ENCODE results near the gene PRRC2B.
A peak's percentile ranks its signal among the peaks of the same experiment; 100 is the strongest.

PRRC2B gene

DNA sequence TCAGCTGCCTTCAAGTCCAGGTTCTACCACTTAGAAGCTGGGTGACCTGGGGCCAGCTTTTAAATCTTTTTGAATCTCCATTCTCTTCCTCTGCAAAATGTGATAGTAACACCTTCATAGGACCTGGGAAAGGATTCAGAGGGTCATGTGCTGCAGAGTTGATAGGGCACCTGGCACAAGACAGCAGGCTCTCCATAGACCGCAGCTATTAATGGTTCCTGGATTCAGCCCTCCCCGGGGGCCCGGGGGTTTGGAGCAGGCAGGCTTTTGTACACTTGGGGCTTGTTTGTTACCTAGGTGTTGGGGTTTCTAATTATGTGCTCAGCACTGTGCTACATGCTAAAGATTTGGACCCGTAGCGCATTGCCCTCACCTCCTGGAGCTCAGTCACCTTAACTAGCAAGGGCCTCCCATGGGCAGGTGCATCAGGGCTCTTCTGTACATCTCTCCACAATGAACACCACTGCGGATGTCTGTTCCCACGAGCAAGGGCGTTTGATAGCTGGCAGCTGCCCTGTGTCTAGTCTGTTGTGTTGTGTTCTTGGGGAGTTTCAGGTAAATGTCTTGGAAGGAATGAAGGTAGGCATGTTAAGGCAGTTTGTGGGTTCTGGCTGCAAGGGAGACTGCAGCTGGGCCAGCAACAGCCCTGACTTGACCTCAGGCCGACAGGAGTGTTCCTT, 12.1 kb downstream of the PRRC2B start:
- no peak for DNase-seq (ENCODE audit: extremely low read depth, low read depth)

DNA sequence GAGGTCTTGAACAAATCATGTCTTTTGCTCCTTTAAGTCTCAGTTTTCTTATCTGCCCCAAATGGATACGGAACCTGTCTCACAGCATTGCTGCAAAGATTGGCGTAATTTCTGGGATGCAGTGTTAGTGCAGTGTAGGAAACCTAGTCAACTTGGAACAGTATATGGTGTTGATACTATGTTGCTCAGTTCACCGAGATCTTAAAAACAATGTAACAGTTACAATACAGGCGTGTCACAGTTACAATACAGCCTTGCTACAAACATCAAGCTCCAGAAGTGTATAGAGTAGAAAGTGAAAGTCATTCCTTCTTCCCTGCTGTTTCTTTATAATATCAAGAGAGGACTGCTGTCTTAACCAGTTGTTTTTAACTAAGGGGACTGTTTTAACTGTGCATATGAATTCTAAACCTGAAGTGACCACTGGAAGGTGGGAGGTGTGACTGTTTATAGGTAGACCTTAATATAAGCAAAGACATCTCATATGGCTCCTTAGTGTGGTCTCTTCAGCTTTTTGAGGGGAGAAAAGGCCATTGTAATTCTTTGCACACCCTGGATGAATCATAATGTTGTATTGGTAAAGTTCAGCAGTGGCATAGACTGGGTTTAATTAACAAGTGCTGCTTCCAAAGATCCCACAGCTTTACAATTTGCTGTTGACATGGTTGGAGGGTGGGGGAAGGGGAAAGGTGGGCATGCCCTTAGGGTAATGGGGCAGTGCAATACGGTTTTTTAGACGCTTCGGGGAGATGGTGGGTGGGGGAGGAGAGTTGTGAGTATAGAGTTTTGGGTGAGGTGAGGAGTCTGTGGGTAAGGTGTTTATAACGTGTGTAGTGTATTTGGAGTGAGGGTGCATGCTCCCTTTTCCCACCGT, 12.9 kb downstream of the PRRC2B start:
- no peak for DNase-seq (ENCODE audit: extremely low read depth, low read depth)
- TF ChIP-seq, protein P1, sequence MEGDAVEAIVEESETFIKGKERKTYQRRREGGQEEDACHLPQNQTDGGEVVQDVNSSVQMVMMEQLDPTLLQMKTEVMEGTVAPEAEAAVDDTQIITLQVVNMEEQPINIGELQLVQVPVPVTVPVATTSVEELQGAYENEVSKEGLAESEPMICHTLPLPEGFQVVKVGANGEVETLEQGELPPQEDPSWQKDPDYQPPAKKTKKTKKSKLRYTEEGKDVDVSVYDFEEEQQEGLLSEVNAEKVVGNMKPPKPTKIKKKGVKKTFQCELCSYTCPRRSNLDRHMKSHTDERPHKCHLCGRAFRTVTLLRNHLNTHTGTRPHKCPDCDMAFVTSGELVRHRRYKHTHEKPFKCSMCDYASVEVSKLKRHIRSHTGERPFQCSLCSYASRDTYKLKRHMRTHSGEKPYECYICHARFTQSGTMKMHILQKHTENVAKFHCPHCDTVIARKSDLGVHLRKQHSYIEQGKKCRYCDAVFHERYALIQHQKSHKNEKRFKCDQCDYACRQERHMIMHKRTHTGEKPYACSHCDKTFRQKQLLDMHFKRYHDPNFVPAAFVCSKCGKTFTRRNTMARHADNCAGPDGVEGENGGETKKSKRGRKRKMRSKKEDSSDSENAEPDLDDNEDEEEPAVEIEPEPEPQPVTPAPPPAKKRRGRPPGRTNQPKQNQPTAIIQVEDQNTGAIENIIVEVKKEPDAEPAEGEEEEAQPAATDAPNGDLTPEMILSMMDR (IDR thresholded peaks at IDR 0.05; ENCODE audit: low read depth, low read length): no peak

More for the DNA sequence above, 12.1 kb downstream of the PRRC2B start:
- TF ChIP-seq, protein P1 (IDR thresholded peaks at IDR 0.05; ENCODE audit: low read depth, low read length): no peak

DNA sequence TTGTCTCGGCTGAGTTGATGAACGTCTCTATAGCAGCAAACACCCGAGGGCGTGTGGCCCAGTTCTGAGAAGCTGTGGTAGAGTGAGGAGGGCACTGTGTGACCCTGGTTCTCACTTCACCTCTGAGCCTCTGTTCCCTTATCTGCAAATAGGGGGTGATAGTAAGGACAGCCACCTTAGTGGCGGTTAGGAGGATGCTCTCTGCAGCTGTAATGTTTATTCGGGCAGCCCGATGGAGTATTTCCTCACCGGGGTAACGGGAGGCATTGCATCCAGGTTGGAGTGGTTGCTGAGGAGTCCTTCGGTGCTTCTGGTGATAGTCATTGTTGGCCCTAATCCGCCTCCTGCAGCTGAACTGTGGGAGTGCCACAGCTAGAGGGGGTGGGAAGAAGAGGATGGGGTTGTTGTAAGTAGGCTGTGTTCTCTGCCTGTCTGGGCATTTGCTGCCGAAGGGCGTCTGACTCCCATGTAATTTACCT, 13.9 kb downstream of the PRRC2B start:
- no peak for DNase-seq (ENCODE audit: extremely low read depth, low read depth)
- TF ChIP-seq, protein P1 (IDR thresholded peaks at IDR 0.05; ENCODE audit: low read depth, low read length): peak; percentile 38

DNA sequence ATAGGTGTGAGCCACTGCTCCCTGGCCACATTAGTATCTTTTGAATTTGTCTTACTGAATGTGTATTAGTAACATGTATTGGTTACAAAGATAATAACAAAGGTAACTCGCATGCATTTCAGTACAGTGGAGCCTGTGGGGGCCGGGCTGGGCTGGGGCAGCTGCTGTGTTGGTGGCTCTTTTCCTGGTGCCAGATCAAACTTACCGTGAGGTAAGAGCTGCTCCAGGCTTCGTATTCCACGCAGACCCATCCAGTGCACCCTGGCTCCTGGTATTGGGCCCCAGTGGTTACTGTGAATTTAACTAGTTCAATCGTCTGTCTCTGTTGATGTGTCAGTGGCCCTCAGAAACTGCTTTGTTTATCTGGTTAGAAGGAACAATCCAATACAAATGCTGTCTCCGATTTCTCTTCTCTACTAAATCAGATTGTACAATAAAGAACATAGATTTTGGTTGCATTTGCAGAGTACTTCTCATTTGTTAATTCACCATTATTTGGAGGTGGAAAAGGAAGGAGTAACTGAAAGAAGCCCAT, 15.6 kb downstream of the PRRC2B start:
- TF ChIP-seq, protein P1 (IDR thresholded peaks at IDR 0.05; ENCODE audit: low read depth, low read length): no peak
- no peak for DNase-seq (ENCODE audit: extremely low read depth, low read depth)

DNA sequence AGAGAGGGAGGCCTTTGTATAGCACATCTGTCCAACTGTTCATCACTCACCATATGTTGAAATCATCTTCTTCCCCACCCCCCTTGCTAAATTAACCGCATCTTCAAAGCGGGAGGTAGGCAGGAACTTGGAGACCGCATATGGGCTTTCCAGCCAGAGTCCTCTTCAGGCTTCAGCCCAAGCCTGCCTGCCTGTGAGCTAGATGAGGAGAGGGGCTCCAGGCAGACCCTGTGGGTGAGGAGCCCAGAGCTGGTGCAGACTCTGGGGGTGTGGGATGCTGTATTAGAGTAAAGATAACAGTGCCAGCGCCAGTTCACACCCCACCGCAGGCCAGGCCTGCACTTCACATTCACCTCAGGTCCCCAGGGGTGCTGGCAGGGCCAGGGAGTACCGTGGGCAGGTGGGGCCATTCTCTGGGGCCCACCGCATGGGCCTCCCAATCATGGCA, 16.2 kb downstream of the PRRC2B start:
- TF ChIP-seq, protein P1 (IDR thresholded peaks at IDR 0.05; ENCODE audit: low read depth, low read length): no peak
- DNase-seq (ENCODE audit: extremely low read depth, low read depth): no peak

DNA sequence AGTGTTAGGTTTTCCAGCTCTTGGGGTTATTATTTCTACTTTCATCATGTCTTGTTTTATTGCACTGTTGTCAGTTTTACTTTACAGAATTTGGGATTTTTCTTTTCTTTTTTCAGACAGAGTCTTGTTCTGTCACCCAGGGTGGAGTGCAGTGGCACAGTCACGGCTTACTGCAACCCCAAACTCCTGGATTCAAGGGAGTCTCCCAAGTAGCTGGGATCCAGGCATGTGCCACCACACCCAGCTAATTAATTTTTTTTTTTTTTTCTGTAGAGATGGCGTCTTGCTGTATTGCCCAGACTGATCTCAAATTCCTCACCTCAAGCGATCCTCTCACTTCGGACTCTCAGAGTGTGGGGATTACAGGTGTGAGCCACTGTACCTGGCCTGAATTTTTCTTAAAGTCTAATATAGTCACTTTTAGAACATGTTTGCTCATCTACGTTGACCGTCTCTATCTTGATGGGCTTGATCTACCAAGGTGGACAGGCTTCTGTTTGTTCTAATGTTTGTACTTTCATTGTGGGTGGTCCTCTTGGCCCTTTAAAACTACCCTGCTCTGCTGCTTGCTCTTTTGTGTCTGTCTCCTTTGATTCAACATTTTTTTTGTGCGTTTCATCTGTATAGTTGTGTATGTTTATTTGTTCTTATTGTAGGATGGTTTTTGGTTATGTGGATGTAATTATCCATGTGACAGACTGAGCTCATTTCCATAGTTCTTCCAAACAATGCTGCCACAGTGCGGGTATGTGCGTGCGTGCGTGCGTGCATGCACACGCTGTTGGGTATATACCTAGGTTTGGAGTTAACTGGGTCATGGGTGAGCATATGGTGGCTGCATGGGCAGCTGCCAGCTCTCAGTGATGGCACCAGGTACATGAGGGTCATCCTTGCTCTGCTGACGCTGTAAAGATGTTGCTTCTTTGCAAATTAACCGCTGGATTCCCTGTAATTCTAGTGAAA, 18.1 kb downstream of the PRRC2B start:
- DNase-seq (ENCODE audit: extremely low read depth, low read depth): no peak
- TF ChIP-seq, protein P1 (IDR thresholded peaks at IDR 0.05; ENCODE audit: low read depth, low read length): no peak
